ENCODE data around the gene GRK7.

GRCh38 chr3:141764045-141764444, 837 bp downstream of the GRK7 start:
- TF ChIP-seq CTCF (IDR thresholded peaks at IDR 0.05; ENCODE audit: poor library complexity): no peak
- TF ChIP-seq EZH2phosphoT487 (IDR thresholded peaks at IDR 0.05; ENCODE audit: low read depth, severe bottlenecking, unreplicated experiment): no peak
- no peak for TF ChIP-seq EZH2 (IDR thresholded peaks at IDR 0.05; ENCODE audit: borderline replicate concordance)
